Keratinocyte (primary cell): ENCODE data around the gene PPFIA1. TPM values are rescaled to one million over a fixed set of nuclear protein-coding genes. Genes with fewer than 3 reads are reported as not detected.

Experiments
- DNase-seq: peaks from one replicate; pipeline ENCODE4 v3.0.0-alpha.2; 2011; ENCODE audit warnings: low read depth, missing footprints, low spot score
- FAIRE-seq: peaks from 2 replicates; lab custom pipeline; 2011; peaks lifted over from hg19 to GRCh38; lab: Jason Lieb, UNC
- H2AFZ ChIP-seq: 2 replicates; pipeline ENCODE4 v1.6.0; 2012; ENCODE audit warnings: low read length, control low read depth, inconsistent platforms; ENCODE audit not compliant: control insufficient read depth
- H3K27ac ChIP-seq: 2 replicates; pipeline ENCODE4 v1.5.1; 2011; ENCODE audit warnings: low read length; ENCODE audit not compliant: control insufficient read depth, insufficient read depth
- H3K27me3 ChIP-seq: 3 replicates; pipeline ENCODE4 v1.6.0; 2011; ENCODE audit warnings: low read length; ENCODE audit not compliant: control insufficient read depth, insufficient read depth; ENCODE audit errors: extremely low read depth
- H3K36me3 ChIP-seq, 2 experiments: 2 replicates in 1 of 2; 3 replicates in 1 of 2; pipeline ENCODE4 v1.5.1; 2011; ENCODE audit warnings: low read length in 2 of 2, mild to moderate bottlenecking in 1 of 2; ENCODE audit not compliant: control insufficient read depth in 2 of 2, insufficient read depth in 2 of 2; ENCODE audit errors: extremely low read depth in 1 of 2
- H3K4me1 ChIP-seq: 3 replicates; pipeline ENCODE4 v1.5.1; 2011; ENCODE audit warnings: low read length; ENCODE audit not compliant: control insufficient read depth, insufficient read depth; ENCODE audit errors: extremely low read depth
- H3K4me2 ChIP-seq: 3 replicates; pipeline ENCODE4 v1.6.0; 2011; ENCODE audit warnings: low read depth, low read length; ENCODE audit not compliant: control insufficient read depth, insufficient read depth; ENCODE audit errors: extremely low read depth
- H3K4me3 ChIP-seq, 3 experiments: fragments of 200-600 bp in 1 of 3; sonication (generic) in 1 of 3; 2 replicates in 2 of 3; 3 replicates in 1 of 3; pipeline ENCODE4 v1.5.1; 2011 to 2016; ENCODE audit warnings: low read length in 3 of 3, mild to moderate bottlenecking in 3 of 3, control low read depth in 2 of 3, inconsistent platforms in 1 of 3, low read depth in 1 of 3, mixed read lengths in 1 of 3, mixed run types in 1 of 3, moderate library complexity in 1 of 3; ENCODE audit not compliant: control insufficient read depth in 2 of 3, insufficient read depth in 2 of 3; ENCODE audit errors: extremely low read depth in 1 of 3
- H3K79me2 ChIP-seq: 2 replicates; pipeline ENCODE4 v1.6.0; 2012; ENCODE audit warnings: low read length; ENCODE audit not compliant: control insufficient read depth, insufficient read depth
- H3K9ac ChIP-seq: 3 replicates; pipeline ENCODE4 v1.6.0; 2011; ENCODE audit warnings: low read length; ENCODE audit not compliant: control insufficient read depth, insufficient read depth; ENCODE audit errors: extremely low read depth
- H3K9me1 ChIP-seq: 3 replicates; pipeline ENCODE4 v1.6.0; 2011; ENCODE audit warnings: low read length; ENCODE audit not compliant: control insufficient read depth, insufficient read depth; ENCODE audit errors: extremely low read depth
- H3K9me3 ChIP-seq: 2 replicates; pipeline ENCODE4 v1.5.1; 2012; ENCODE audit warnings: low read depth, low read length; ENCODE audit not compliant: control insufficient read depth
- H4K20me1 ChIP-seq: 3 replicates; pipeline ENCODE4 v1.6.0; 2011; ENCODE audit warnings: low read length; ENCODE audit not compliant: control insufficient read depth, insufficient read depth; ENCODE audit errors: extremely low read depth
- CTCF ChIP-seq, 3 experiments: IDR thresholded peaks in 1 of 3; conservative IDR thresholded peaks in 1 of 3; optimal IDR thresholded peaks in 1 of 3; 2 replicates in 2 of 3; 3 replicates in 1 of 3; pipeline versions ENCODE3 to v1.5.1; 2011; ENCODE audit warnings: low read length in 3 of 3, mild to moderate bottlenecking in 3 of 3, moderate library complexity in 2 of 3, control low read depth in 1 of 3, inconsistent platforms in 1 of 3; ENCODE audit not compliant: insufficient read depth in 2 of 3; ENCODE audit errors: extremely low read depth in 1 of 3
- EZH2 ChIP-seq: IDR thresholded peaks from one replicate; pipeline ENCODE4 v1.6.1; 2012; ENCODE audit warnings: inconsistent platforms, mild to moderate bottlenecking, low read length, moderate library complexity
- dilution Hi-C: fragments of 300-500 bp; cut with MboI; formaldehyde crosslinking; loops from one replicate; pipeline ENCODE4 v1.7.0; 2020; ENCODE audit warnings: low sequenced_read_pairs; ENCODE audit not compliant: extremely low pct_ligation_motif_present
- polyA plus RNA-seq, 5 experiments: library from polyadenylated mRNA; depleted of rRNA in 3 of 5; stranded (reverse) in 3 of 5; stranded (forward) in 1 of 5; unstranded in 1 of 5; fragments of >200 nt; gene quantifications; 1 replicate in 1 of 5; 2 replicates in 3 of 5; 3 replicates in 1 of 5; pipeline versions ENCODE4 v1.2.1 to v1.2.3, GENCODE V29; 2011 to 2012; ENCODE audit warnings: missing spikeins in 2 of 5, low read depth in 1 of 5, low replicate concordance in 1 of 5

The PPFIA1 gene
- polyA plus RNA-seq, 1 donor (not counting 4 experiments of a cell fraction or from before 2014, with no cell fraction given) = 27.6 TPM

GRCh38 chr11:70372076-70372475 lies 101.6 kb downstream of the PPFIA1 start:
- dilution Hi-C loops = no loop called here
- H3K27ac ChIP-seq = no peak overlapping the region
- H2AFZ ChIP-seq = no peak overlapping the region
- no peak for FAIRE-seq
- no peak overlapping the region for H3K4me2 ChIP-seq
- DNase-seq = no peak
- H3K79me2 ChIP-seq = peaks cover 6% of the 10 kb centered on the region
- no peaks in the 10 kb centered on the region for H3K27me3 ChIP-seq
- no peak overlapping the region for H3K4me3 ChIP-seq
- H3K9me1 ChIP-seq = no peaks in the 10 kb centered on the region
- peaks cover 7% of the 10 kb centered on the region for H3K4me1 ChIP-seq
- H4K20me1 ChIP-seq = no peaks in the 10 kb centered on the region
- no peak for TF ChIP-seq EZH2
- TF ChIP-seq CTCF (optimal IDR thresholded peaks at IDR 0.05 in 1 of 3, IDR thresholded peaks at IDR 0.05 in 1 of 3, conservative IDR thresholded peaks at IDR 0.05 in 1 of 3; ENCODE audit: extremely low read depth in 1 of 3, insufficient read depth in 2 of 3, low read length in 3 of 3) = no peak
- H3K36me3 ChIP-seq = peaks cover 10 to 15% of the 10 kb centered on the region in 2 experiments
- no peaks in the 10 kb centered on the region for H3K9me3 ChIP-seq
- H3K9ac ChIP-seq = no peak overlapping the region

- dilution Hi-C loops = no loop called here
- TF ChIP-seq CTCF (optimal IDR thresholded peaks at IDR 0.05 in 1 of 3, IDR thresholded peaks at IDR 0.05 in 1 of 3, conservative IDR thresholded peaks at IDR 0.05 in 1 of 3; ENCODE audit: extremely low read depth in 1 of 3, insufficient read depth in 2 of 3, low read length in 3 of 3) (no peak), EZH2 (no peak)
- Histone ChIP-seq H2AFZ (no peak overlapping the region), H3K9me1 (peaks cover 4% of the 10 kb centered on the region), H3K4me1 (peaks cover 7% of the 10 kb centered on the region), H3K36me3 (peaks cover 15 to 24% of the 10 kb centered on the region in 2 experiments), H3K27ac (no peak overlapping the region), H3K4me2 (no peak overlapping the region), H4K20me1 (no peaks in the 10 kb centered on the region), H3K9ac (no peak overlapping the region), H3K27me3 (no peaks in the 10 kb centered on the region), H3K79me2 (no peaks in the 10 kb centered on the region), H3K9me3 (no peaks in the 10 kb centered on the region), H3K4me3 (no peak overlapping the region)
- FAIRE-seq (no peak), DNase-seq (no peak)
Observed at GRCh38 chr11:70376621-70377020, 106.1 kb downstream of the PPFIA1 start.
